CD4-positive, CD25-positive, alpha-beta regulatory T cell (primary cell): ENCODE data around the gene BIN1. TPM values are rescaled to one million over a fixed set of nuclear protein-coding genes. Genes with fewer than 3 reads are reported as not detected.

Experiments used
- ATAC-seq, 2 donors: fragments of 150-1000 bp; cut with Tn5 transposase; one replicate each; pipeline ENCODE4 v1.10.0; 2021; ENCODE audit warnings: low read depth in 2 of 2, moderate number of reproducible peaks in 2 of 2, moderate library complexity in 1 of 2
- DNase-seq, 3 donors: peaks; one replicate each; pipeline versions ENCODE4 v3.0.0 to v3.0.0-alpha.2; 2012 to 2022; ENCODE audit warnings: mixed read lengths in 1 of 3
- H3K27ac ChIP-seq: one replicate; pipeline ENCODE4 v1.7.0; 2013; ENCODE audit warnings: mild to moderate bottlenecking, low read length; ENCODE audit not compliant: insufficient read depth, poor library complexity, severe bottlenecking
- H3K27me3 ChIP-seq: one replicate; pipeline ENCODE4 v1.7.0; 2013; ENCODE audit warnings: low read length; ENCODE audit not compliant: control insufficient read depth, insufficient read depth
- H3K36me3 ChIP-seq: one replicate; pipeline ENCODE4 v1.7.0; 2013; ENCODE audit warnings: mild to moderate bottlenecking, low read length, moderate library complexity; ENCODE audit not compliant: control insufficient read depth, insufficient read depth
- H3K4me1 ChIP-seq: 2 replicates; pipeline ENCODE4 v1.7.0; 2013; ENCODE audit warnings: mild to moderate bottlenecking, low read length; ENCODE audit not compliant: insufficient read depth, control insufficient read depth, poor library complexity, severe bottlenecking
- H3K4me3 ChIP-seq: one replicate; pipeline ENCODE4 v1.7.0; 2013; ENCODE audit warnings: low read depth, mild to moderate bottlenecking, low read length, moderate library complexity
- H3K9me3 ChIP-seq, 2 experiments: 1 replicate in 1 of 2; 2 replicates in 1 of 2; pipeline ENCODE4 v1.7.0; 2013; ENCODE audit warnings: low read length in 2 of 2, mild to moderate bottlenecking in 1 of 2, moderate library complexity in 1 of 2; ENCODE audit not compliant: control insufficient read depth in 2 of 2
- H3K27ac Mint-ChIP-seq, 3 donors: one replicate each; pipeline ENCODE4 v1.8.0; 2020 to 2022; ENCODE audit warnings: mild to moderate bottlenecking in 3 of 3, mixed read lengths in 3 of 3, moderate library complexity in 2 of 3
- H3K27me3 Mint-ChIP-seq: one replicate; pipeline ENCODE4 v1.8.0; 2022; ENCODE audit warnings: mild to moderate bottlenecking, mixed read lengths
- H3K36me3 Mint-ChIP-seq: one replicate; pipeline ENCODE4 v1.8.0; 2020; ENCODE audit warnings: mixed read lengths
- H3K4me1 Mint-ChIP-seq, 4 donors: one replicate each; pipeline ENCODE4 v1.8.0; 2020 to 2022; ENCODE audit warnings: mixed read lengths in 4 of 4, mild to moderate bottlenecking in 1 of 4
- H3K4me3 Mint-ChIP-seq, 4 donors: one replicate each; pipeline ENCODE4 v1.8.0; 2020 to 2022; ENCODE audit warnings: mild to moderate bottlenecking in 4 of 4, mixed read lengths in 4 of 4, moderate library complexity in 3 of 4
- H3K9me3 Mint-ChIP-seq, 7 donors: one replicate each; pipeline ENCODE4 v1.8.0; 2020 to 2022; ENCODE audit warnings: mixed read lengths in 7 of 7, mild to moderate bottlenecking in 3 of 7, moderate library complexity in 2 of 7
- polyA plus RNA-seq, 4 donors: library from polyadenylated mRNA; unstranded; fragments of 300-500 nt; fragmentation: Illumina TruSeq; gene quantifications; one replicate each; pipeline ENCODE4 v1.2.3, GENCODE V29; 2021
- total RNA-seq: library from RNA; stranded (reverse); gene quantifications from one replicate; pipeline ENCODE4 v1.2.3, GENCODE V29; 2022

BIN1 gene
- total and polyA plus RNA-seq, 5 donors from 2014 or later: 131 to 228 (median 164) TPM

GRCh38 chr2:127061375-127062273 is 45.3 kb downstream of the BIN1 start:
- H3K9me3 Mint-ChIP-seq: no peaks in the 10 kb centered on the region

GRCh38 chr2:127060264-127060945 is 46.5 kb downstream of the BIN1 start:
- no peaks in the 10 kb centered on the region for H3K27me3 Mint-ChIP-seq
- DNase-seq (no peak), ATAC-seq (no peak)
- H3K4me3 ChIP-seq: no peak overlapping the region
- H3K36me3 ChIP-seq: peaks cover 39% of the 10 kb centered on the region
- no peaks in the 10 kb centered on the region for H3K9me3 ChIP-seq
- no peak overlapping the region for H3K4me3 Mint-ChIP-seq
- peaks cover 14% of the 10 kb centered on the region for H3K36me3 Mint-ChIP-seq
- H3K27me3 ChIP-seq: no peaks in the 10 kb centered on the region
- H3K4me1 Mint-ChIP-seq: peaks cover 0 to 5% (median 1%) of the 10 kb centered on the region in 4 donors
- no peak overlapping the region for H3K27ac ChIP-seq
- H3K27ac Mint-ChIP-seq: peak overlapping the region in 1 of 3 donors; percentile 48
- no peaks in the 10 kb centered on the region for H3K9me3 Mint-ChIP-seq
- peaks cover 10% of the 10 kb centered on the region for H3K4me1 ChIP-seq

More at GRCh38 chr2:127061375-127062273, 45.3 kb downstream of the BIN1 start:
- Mint-ChIP-seq H3K27me3 (no peaks in the 10 kb centered on the region), H3K36me3 (peaks cover 14% of the 10 kb centered on the region), H3K4me3 (no peak overlapping the region), H3K4me1 (peaks cover 0 to 10% (median 0%) of the 10 kb centered on the region in 4 donors), H3K27ac (no peak overlapping the region)
- Histone ChIP-seq H3K4me3 (no peak overlapping the region), H3K4me1 (peaks cover 16% of the 10 kb centered on the region), H3K27me3 (no peaks in the 10 kb centered on the region), H3K36me3 (peaks cover 45% of the 10 kb centered on the region), H3K27ac (no peak overlapping the region), H3K9me3 (no peaks in the 10 kb centered on the region)
- ATAC-seq: no peak
- no peak for DNase-seq

DNA sequence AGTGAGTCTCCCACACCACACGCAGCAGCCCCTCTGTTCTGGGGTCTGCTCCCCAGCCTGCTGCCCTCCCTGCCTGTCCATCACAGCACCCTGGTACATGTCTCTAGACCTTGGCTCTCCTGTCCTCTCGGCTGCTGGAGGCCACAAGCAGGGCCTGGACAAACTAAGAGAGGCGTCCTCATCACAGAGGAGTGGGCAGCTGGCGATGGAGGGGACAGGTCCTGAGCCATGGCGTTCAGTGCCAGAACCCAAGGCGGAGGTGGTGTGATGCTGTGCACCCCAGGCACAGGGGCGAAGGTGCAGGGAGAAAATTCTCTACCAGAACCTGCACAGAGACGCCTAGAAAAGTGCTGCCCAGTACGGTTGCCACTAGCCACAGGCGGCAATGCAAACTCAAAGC is 47.4 kb downstream of the BIN1 start:
- Mint-ChIP-seq H3K36me3 (peaks cover 14% of the 10 kb centered on the region), H3K27ac (no peak overlapping the region), H3K9me3 (no peaks in the 10 kb centered on the region), H3K27me3 (no peaks in the 10 kb centered on the region), H3K4me3 (no peak overlapping the region), H3K4me1 (peaks cover 0 to 5% (median 0%) of the 10 kb centered on the region in 4 donors)
- Histone ChIP-seq H3K9me3 (no peaks in the 10 kb centered on the region), H3K27me3 (no peaks in the 10 kb centered on the region), H3K4me1 (peaks cover 2% of the 10 kb centered on the region), H3K27ac (no peak overlapping the region), H3K4me3 (no peak overlapping the region), H3K36me3 (peaks cover 38% of the 10 kb centered on the region)
- DNase-seq (no peak), ATAC-seq (no peak)

- Histone ChIP-seq H3K27ac (no peak overlapping the region), H3K9me3 (no peaks in the 10 kb centered on the region), H3K27me3 (no peaks in the 10 kb centered on the region), H3K36me3 (peaks cover 38% of the 10 kb centered on the region), H3K4me3 (no peak overlapping the region), H3K4me1 (no peaks in the 10 kb centered on the region)
- ATAC-seq (no peak), DNase-seq (no peak)
- Mint-ChIP-seq H3K9me3 (no peaks in the 10 kb centered on the region), H3K4me3 (no peak overlapping the region), H3K4me1 (peaks cover 0 to 5% (median 0%) of the 10 kb centered on the region in 4 donors), H3K27ac (peak overlapping the region in 1 of 3 donors; percentile 74), H3K36me3 (peaks cover 14% of the 10 kb centered on the region), H3K27me3 (no peaks in the 10 kb centered on the region)
Measured at GRCh38 chr2:127058954-127059252, 48.1 kb downstream of the BIN1 start.

DNA sequence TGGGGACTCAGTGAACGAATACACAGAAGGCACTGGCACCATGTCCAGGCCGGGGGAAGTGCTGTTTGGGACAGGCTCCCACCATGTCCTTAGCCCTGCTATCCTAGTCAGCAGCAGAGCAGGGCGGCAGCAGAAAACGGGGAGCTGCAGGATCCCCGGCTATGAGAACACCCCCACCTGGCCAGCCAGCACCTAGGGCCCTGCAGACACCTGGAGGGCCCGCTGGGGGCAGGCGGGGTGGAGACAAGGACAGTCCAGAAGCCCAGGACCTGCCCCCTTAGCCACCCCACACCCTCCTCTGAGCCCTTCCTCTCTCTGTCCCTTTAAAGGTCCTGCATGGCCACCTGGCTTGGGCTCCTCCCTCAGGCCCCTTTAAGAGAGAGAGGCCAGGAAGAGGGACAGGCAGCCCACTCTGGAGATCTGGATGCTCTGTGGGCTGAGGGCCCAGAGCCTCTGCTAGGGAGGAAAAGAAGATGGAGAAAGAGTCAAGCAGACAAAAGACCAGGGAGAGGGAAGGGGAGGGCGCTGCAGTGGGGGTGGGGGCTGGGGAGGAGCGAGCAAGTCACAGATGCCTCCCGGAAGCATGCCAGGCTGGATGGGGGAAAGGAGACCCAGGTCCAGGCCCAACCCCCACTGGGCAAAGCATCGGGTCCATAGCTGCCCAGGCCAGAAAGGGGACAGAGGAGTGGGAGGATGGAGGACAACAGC is 48.6 kb downstream of the BIN1 start:
- DNase-seq (no peak), ATAC-seq (no peak)
- peaks cover 14% of the 10 kb centered on the region for H3K36me3 Mint-ChIP-seq
- H3K9me3 Mint-ChIP-seq: no peaks in the 10 kb centered on the region
- H3K27me3 ChIP-seq: no peaks in the 10 kb centered on the region
- H3K4me3 Mint-ChIP-seq: no peak overlapping the region
- H3K4me3 ChIP-seq: no peak overlapping the region
- H3K4me1 Mint-ChIP-seq: peaks cover 0 to 5% (median 0%) of the 10 kb centered on the region in 4 donors
- H3K36me3 ChIP-seq: peaks cover 35% of the 10 kb centered on the region
- no peak overlapping the region for H3K27ac ChIP-seq
- H3K4me1 ChIP-seq: no peaks in the 10 kb centered on the region
- H3K9me3 ChIP-seq: no peaks in the 10 kb centered on the region
- H3K27me3 Mint-ChIP-seq: no peaks in the 10 kb centered on the region
- H3K27ac Mint-ChIP-seq: no peak overlapping the region

DNA sequence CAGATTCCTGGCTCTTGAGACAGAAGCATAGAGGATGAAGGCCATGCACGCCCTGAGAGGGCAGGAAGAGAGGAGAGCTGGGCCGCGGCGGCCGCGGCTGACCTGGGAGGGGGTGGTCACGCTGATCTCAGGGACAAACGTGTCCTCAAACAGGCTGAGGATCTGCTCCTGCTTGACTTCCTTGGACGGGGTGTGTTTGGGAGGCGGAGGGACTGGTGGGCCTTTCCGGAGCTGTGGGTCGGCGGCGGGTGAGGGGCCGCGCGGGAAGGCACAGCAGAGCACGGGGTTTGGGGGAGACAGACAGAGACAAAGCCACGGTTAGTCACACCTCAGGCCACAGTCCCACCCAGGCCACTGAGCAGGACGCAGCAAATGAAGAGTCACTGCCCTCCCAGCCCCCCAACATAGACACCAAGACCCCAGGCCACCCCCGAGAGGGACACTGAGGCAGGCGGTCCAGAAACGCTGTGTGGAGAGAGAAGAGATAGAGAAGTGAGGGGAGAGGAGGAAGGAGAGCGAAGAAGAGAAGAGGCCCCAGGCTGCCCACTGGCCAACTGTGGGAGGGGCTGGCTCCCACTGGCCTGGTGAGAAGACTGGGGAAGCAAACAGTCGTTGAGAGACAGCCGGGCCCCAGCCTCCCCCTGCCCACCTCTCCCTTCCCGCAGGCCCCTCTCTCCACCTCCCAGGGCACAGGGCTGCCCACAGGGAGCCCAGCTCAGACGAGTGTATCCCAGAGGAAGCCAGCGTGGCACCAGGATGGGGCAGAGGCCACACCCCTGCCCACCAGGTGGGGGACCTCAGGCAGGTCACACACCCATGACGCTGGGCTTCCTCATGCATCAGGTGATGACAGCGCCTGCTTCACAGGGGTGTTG is 49.3 kb downstream of the BIN1 start:
- H3K4me3 ChIP-seq: no peak overlapping the region
- no peak for DNase-seq
- H3K27me3 Mint-ChIP-seq: no peaks in the 10 kb centered on the region
- peaks cover 28% of the 10 kb centered on the region for H3K36me3 ChIP-seq
- H3K27ac Mint-ChIP-seq: peak overlapping the region in 1 of 3 donors; percentile 84
- no peak for ATAC-seq
- H3K4me3 Mint-ChIP-seq: no peak overlapping the region
- H3K4me1 ChIP-seq: no peaks in the 10 kb centered on the region
- no peaks in the 10 kb centered on the region for H3K9me3 ChIP-seq
- H3K9me3 Mint-ChIP-seq: no peaks in the 10 kb centered on the region
- no peaks in the 10 kb centered on the region for H3K27me3 ChIP-seq
- peaks cover 0 to 9% (median 0%) of the 10 kb centered on the region in 4 donors for H3K4me1 Mint-ChIP-seq
- H3K27ac ChIP-seq: no peak overlapping the region
- H3K36me3 Mint-ChIP-seq: peaks cover 11% of the 10 kb centered on the region
